ENCODE data around the gene DAZL. TPM values are rescaled to one million over a fixed set of nuclear protein-coding genes. Genes with fewer than 3 reads are reported as not detected.

Gene DAZL
- total and polyA plus RNA-seq, 8 donors = not detected

GRCh38 chr3:16554126-16554525 lies 51.1 kb downstream of the DAZL start:
- Histone ChIP-seq H3K9me3 (no peaks in the 10 kb centered on the region), H3K36me3 (no peaks in the 10 kb centered on the region), H3K27ac (no peak overlapping the region), H3K4me1 (no peaks in the 10 kb centered on the region), H3K4me3 (no peak overlapping the region), H3K27me3 (no peaks in the 10 kb centered on the region)
- no peak for FAIRE-seq
- DNase-seq = no peak
- intact Hi-C loops (cut with DNase I) = loop anchor here in 1 of 3 donors (10.0 kb wide), 1 partner anchor 269 kb away; no protein-coding TSS in a partner anchor
- 73 to 79% methylated on average over 4 of the region's 4 CpGs for WGBS, 2 donors
- no peak for ATAC-seq
- no peak for TF ChIP-seq CTCF (IDR thresholded peaks at IDR 0.05)

GRCh38 chr3:16552757-16553156 lies 52.5 kb downstream of the DAZL start:
- intact Hi-C loops (cut with DNase I) = loop anchor here in 1 of 3 donors (10.0 kb wide), 1 partner anchor 268 kb away; no protein-coding TSS in a partner anchor
- 60 to 61% methylated on average over 3 of the region's 3 CpGs for WGBS, 2 donors
- no peaks in the 10 kb centered on the region for H3K27me3 ChIP-seq
- H3K9me3 ChIP-seq = no peaks in the 10 kb centered on the region
- no peak for ATAC-seq
- no peak overlapping the region for H3K27ac ChIP-seq
- no peak for TF ChIP-seq CTCF (IDR thresholded peaks at IDR 0.05)
- no peak overlapping the region for H3K4me3 ChIP-seq
- H3K36me3 ChIP-seq = no peaks in the 10 kb centered on the region
- FAIRE-seq = no peak
- H3K4me1 ChIP-seq = no peaks in the 10 kb centered on the region
- DNase-seq = no peak

GRCh38 chr3:16551342-16551976 lies 53.8 kb downstream of the DAZL start:
- ATAC-seq = no peak
- Histone ChIP-seq H3K4me3 (no peak overlapping the region), H3K27me3 (no peaks in the 10 kb centered on the region), H3K36me3 (no peaks in the 10 kb centered on the region), H3K9me3 (no peaks in the 10 kb centered on the region), H3K4me1 (no peaks in the 10 kb centered on the region), H3K27ac (no peak overlapping the region)
- intact Hi-C loops (cut with DNase I) = loop anchor here in 1 of 3 donors (10.0 kb wide), 1 partner anchor 267 kb away; no protein-coding TSS in a partner anchor
- no peak for DNase-seq
- TF ChIP-seq CTCF (IDR thresholded peaks at IDR 0.05) = no peak
- no peak for FAIRE-seq
- 79% methylated on average over 4 of the region's 4 CpGs for WGBS, 2 donors

GRCh38 chr3:16550676-16551341 lies 54.4 kb downstream of the DAZL start:
- ATAC-seq (peak; percentile 89 to 100 (median 97)), FAIRE-seq (no peak), DNase-seq (peak in 4 of 6 donors; percentile 38 to 86 (median 52))
- 14% methylated on average over 7 of the region's 7 CpGs for WGBS, 2 donors
- Histone ChIP-seq H3K27ac (no peak overlapping the region), H3K27me3 (no peaks in the 10 kb centered on the region), H3K36me3 (no peaks in the 10 kb centered on the region), H3K4me1 (no peaks in the 10 kb centered on the region), H3K9me3 (no peaks in the 10 kb centered on the region), H3K4me3 (peak overlapping the region in 2 of 4 donors; percentile 17 to 29)
- TF ChIP-seq CTCF (IDR thresholded peaks at IDR 0.05) = peak; percentile 54 to 85 (median 74)
- intact Hi-C loops (cut with DNase I) = loop anchor here in 1 of 3 donors (10.0 kb wide), 1 partner anchor 266 kb away; no protein-coding TSS in a partner anchor
